CMK (cell line): ENCODE measurements around the gene TECTA.

Experiments used
- DNase-seq: peaks from one replicate; pipeline ENCODE4 v3.0.0-alpha.2; 2010; ENCODE audit warnings: low read depth

The TECTA gene

DNA sequence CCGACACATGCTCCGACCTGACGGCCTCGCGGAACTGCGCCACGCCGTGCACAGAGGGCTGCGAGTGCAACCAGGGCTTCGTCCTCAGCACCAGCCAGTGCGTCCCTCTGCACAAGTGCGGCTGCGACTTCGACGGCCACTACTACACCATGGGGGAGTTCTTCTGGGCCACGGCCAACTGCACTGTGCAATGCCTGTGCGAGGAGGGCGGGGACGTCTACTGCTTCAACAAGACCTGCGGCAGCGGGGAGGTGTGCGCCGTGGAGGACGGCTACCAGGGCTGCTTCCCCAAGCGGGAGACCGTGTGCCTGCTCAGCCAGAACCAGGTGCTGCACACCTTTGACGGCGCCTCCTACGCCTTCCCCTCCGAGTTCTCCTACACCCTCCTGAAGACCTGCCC is 26.8 kb downstream of the TECTA start:
- DNase-seq = no peak

DNA sequence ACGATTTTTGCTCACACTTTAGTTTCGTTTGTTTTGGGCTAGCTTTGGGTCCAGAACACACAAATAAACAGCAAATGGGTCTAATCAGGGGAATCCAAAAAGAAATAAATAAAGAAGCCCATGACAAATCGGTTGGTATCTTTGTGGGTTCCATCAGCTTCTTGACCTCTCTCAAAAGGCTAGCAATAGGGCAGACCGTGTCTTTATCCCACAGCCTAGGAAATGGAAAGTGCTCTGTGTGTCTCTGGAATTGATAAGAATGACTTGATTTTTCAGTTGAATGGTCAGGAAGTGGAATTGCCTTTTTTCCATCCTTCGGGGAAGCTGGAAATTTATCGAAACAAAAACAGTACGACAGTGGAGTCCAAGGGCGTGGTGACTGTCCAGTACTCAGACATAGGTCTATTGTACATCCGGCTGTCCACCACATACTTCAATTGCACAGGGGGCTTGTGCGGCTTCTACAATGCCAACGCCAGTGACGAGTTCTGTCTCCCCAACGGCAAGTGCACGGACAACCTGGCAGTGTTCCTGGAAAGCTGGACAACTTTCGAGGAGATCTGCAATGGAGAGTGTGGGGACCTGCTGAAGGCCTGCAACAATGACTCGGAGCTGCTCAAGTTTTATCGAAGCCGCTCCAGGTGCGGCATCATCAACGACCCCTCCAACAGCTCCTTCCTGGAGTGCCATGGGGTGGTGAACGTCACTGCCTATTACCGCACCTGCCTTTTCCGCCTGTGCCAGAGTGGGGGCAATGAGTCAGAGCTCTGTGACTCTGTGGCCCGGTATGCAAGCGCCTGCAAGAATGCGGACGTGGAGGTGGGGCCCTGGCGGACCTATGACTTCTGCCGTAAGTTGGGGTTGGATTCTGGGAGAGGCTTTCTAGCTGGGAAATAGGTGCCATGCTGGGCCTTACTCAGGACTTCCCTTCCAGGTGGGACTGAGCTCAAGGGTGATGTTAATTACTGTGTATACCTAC is 28.6 kb downstream of the TECTA start:
- no peak for DNase-seq

DNA sequence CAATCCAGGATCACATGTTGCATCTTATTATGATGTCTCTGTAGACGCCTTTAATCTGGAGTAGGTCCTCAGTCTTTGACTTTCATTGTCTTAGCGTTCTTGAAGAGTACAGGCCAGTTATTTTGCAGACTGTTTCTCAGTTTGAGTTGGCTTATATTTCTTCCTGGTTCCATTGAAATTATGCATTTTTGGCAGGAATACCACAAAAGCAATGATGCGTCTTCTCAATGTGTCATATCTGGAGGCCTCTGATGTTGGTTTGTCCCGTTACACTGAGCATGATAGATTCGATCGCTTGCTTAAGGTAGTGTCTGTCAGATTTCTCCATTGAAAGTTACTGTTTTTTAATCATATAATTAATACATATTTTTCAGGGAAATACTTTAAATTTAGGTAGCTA is 30.6 kb downstream of the TECTA start:
- no peak for DNase-seq

DNA sequence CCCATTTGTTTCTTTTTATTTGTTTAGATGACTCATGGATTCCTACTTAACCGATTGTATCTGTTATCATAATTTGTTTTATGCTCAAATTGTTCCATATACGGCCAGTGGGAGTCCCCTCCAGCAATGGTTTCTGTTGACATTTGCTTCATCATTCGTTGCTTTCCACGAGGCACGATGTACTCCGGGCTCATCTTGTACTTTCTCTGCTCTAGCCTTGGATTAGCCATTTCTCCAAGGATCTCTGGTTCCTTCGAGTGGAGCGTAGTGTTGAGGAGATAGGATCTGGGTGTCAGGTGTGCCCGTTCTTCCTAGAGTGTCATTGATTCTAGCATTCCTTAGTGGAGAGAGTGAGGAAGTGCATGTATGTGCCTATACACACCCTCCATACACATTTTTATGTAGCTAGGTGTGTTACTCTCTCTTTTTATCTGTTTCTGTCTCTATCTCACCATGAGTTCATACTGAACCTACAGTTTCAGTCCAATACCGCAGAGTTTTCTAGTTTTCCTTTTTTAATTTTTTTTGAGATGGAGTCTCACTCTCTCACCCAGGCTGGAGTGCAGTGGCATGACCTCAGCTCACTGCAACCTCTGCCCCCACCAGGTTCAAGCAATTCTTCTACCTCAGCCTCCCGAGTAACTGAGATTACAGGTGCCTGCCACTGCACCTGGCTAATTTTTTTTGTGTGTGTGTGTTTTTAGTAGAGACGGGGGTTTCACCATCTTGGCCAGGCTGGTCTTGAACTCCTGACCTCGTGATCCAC is 31.4 kb downstream of the TECTA start:
- no peak for DNase-seq

DNA sequence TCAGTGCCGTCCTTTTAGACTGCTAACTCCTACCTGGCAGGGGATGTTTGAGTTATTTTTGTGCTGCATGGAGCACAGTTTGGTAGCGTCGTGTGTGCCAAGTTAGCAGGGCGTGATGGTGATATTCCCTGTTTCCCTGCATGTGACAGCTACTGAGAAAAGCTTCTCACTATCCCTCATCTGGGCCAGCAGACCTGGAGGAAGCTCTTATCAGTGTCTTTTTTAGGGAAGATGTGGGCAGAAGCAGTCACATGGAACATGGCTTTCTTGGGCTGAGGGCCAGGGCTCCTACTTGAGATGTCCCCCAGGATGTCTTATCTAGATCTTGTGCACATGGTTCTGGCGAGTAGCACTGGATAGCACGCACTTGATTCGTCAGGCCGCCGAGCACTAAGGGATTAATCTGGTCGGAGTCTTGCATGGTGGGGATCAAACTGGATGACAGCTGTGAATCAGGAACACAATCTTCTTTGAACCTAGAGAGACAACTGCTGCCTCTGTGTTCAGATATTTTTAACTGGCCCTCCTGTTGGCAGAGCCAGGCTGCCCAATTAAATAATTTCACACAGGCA is 33.8 kb downstream of the TECTA start:
- peak; percentile 20 for DNase-seq

DNA sequence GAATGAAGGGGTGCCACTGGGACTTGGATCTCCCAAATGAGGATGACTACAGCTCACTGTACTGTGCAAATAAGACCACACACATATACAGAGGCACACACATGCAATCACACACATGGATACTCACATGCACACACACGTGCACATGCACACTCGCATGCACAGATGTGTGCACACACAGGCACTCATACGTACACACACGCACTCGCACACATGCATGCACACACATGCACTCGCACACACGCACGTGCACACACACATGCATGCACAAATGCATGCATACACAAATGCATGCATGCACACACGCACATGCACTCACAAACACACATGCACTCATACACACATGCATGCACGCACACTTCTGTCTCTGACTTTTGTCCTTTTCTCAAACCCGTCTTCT is 36.0 kb downstream of the TECTA start:
- DNase-seq = no peak

DNA sequence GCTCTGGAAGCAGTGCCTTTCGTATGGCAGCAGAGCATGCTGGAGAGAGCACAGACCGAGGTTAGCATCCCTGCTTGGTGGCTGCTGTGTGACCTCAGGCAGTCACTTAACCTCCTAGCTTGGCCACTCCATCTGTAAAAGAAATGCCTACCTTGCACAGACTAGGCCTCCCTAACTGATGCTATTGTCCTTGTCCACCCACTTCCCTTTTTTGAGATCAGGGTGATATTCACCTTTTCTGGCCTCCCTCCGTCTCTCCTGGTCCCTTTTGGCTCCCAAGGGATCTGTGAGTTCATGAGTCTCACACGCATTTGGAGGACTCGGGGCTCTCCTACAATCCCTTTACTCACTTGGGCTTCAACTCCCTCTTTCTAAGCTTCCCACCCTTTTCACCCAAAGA is 37.2 kb downstream of the TECTA start:
- no peak for DNase-seq

DNA sequence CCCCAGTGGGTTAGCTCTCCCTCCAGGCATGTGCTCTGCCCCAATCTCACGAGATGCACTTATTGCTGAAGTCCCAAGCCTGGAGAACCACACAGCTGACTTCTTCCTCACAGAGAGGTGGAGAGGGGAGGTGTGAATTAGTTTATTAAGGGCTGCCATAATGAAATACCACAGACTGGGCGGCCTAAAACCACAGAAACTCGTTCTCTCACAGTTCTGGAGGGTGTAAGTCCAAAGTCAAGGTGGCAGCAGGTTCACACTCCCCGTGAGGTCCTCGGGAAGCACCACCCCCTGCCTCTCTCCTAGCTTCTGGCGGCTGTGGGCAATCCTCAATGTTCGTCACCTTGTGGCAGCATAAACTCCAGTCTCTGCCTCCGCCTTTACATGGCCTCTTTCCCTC is 39.3 kb downstream of the TECTA start:
- DNase-seq = no peak

DNA sequence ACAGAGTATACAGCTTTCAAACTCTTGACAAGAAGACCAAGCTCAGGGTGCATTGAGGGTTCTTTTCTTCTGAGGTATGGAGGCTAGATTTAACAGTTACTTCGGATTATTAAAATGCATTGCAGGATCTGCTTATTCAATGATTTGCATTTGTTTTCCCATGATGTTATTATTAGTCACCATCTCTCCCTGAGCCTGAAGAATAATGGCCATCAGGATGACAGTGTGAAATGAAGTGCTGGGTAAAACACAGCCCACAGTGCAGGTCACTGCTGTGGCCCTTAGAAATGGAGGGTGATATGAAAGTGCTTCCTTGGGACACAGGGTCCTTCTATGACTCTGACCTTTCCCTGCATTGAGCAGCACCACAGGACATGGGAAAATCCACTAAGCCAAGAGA is 40.0 kb downstream of the TECTA start:
- DNase-seq = no peak

DNA sequence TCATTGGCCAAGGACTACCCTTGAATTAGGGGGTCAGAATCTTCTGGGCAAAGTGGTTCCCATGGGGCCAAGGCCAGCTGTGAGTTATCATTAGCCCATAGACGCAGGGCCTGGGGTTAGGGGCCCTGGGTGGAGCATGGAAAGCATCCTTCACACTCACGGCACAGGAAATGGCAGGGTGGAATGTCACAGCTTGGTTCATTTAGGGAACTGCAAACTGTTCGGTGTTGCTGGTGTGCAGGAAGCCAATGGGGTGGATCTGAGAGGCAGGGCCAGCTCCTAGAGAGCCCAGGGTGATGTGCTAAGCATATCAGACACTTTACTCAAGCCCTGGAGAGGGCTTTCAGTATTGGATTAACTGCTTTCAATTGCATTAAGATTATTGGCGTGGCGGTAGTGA is 42.9 kb downstream of the TECTA start:
- DNase-seq = no peak

DNA sequence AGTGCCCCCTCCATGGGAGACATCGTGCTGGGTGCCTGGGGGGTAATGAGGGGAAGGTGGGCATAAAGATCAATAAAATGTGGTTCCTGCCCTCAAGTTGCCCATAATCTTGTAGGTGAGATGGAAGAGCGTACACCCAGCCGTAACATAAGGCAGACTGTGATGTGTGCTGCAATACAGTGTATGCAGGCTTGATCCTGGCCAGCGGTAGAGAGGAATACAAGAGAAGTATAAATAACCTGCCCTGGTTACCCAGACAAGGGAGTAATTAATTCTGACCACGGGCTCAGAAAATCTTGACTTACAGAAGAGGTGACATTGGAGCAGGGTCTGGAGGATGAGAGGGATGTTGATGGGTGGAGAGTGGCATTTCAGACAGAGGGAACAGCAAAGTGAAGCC is 43.7 kb downstream of the TECTA start:
- no peak for DNase-seq

DNA sequence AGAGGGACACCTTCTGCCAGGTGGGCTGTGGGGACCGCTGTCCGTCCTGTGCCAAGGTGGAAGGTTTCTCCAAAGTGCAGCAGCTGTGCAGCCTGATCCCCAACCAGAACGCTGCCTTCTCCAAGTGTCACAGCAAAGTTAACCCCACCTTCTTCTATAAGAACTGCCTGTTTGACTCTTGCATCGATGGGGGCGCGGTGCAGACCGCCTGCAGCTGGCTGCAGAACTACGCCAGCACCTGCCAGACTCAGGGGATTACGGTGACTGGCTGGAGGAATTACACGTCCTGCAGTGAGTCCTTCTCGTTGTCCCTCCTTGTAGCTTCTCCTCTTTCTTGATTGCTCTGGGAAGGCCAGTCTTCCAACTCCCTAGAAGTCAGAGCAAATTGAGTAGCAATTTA is 44.8 kb downstream of the TECTA start:
- DNase-seq = no peak

DNA sequence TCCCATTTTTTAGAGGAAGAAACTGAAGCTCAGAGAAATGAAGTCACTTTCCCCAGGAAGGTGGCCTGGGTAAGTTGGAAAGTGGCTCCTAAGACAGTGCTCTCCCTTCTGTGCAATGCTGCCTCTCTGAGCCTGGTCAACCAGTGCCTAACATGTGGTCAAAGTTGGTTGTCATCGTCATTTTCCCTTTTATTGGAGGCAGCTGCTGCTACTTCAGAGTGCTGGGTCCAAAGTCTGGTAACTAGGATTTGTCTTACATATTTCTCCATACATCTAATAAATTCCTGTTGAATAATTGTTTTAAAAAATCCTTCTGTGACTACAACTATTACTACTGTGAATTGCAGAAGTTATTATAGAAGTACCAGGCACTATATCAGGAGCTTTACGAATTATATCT is 48.1 kb downstream of the TECTA start:
- no peak for DNase-seq

DNA sequence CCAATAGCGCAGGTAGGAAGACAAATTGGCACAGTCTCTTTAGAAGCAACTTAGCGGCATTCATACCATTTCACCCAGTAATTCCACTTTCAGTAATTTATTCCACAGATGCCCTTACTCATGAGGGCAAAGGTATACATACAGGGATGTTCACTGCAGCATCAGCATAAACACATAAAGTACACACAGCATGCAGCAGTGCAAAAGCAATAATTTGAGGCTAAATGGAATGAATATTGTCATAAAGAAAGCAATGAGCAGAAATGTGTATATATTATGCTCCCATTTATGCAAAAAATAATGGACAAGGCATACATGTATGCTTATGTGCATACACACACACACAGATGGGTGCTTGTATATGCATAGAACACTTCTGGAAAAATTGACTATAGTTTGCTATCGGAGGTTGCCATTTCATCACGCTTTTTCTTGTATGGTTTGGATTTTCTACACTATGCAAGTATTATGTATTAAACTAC is 50.2 kb downstream of the TECTA start:
- no peak for DNase-seq

DNA sequence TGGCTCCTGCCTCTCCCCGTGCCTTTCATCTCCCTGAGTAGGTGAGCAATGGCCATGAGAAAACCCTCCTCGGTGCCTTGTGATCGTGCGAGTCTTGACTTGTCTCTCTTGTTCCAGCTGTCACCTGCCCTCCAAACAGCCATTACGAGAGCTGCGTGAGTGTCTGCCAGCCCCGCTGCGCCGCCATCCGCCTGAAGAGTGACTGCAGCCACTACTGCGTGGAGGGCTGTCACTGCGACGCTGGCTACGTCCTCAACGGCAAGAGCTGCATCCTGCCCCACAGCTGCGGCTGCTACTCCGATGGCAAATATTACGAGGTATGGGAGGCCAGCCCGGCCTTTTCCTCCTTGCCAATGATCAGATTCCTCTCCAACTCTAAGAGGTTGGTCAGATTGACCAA is 51.7 kb downstream of the TECTA start:
- DNase-seq = no peak

DNA sequence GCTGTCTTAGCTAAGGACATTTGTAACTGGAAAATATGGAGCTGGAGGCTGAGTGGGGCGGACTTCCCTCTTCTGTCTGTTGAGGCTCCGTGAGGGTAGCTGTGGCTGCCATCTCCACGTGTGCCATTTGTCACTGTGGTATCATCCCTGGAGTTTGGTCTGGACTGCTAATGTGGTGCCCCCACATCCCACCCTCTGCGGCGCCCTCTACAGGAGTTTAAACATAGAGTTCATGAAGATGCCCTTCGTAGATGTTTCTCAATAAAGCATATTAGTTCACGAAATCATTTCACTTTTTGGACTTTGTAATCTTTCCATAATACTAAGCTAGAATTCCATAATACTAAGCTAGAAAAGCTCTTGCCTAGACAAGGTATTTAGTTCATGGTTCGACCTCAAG is 52.4 kb downstream of the TECTA start:
- no peak for DNase-seq

DNA sequence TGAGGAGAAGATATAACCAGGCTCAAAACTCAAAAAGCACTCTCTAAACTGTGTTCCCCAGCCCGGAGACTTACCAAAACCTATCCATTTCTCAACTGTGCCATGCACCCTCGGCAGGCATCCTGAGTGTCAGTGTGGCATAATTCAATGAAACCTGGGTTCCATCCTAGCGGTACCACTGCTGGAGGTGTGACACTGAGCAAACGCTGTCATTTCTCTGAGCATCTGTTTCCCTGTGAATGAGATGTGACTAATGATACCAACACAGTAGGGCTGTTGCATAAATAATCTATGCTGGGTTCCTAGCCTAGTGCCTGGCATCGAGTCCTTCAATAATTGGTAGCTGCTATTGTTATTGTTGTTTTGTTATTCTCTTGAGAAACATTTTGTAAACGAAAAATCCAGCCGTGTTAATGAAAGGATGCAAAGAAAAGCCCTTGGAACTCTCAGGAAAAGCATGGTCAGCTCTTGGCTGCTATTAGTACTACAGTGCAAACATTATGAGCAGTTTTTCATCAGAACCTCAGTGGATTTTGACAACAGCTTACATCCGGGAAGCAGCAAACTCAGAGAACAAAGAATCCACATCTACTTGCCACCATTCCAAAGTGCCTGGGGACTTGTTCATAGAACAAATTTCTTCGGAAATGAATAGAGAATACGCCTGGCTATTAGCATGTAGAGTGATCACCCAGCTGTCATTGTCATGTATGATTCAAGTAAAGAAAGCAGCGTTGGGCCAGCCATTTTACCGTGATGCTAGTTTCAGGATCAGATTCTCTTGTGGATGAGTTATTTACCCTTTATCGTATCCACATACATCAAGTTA is 53.7 kb downstream of the TECTA start:
- DNase-seq = no peak

DNA sequence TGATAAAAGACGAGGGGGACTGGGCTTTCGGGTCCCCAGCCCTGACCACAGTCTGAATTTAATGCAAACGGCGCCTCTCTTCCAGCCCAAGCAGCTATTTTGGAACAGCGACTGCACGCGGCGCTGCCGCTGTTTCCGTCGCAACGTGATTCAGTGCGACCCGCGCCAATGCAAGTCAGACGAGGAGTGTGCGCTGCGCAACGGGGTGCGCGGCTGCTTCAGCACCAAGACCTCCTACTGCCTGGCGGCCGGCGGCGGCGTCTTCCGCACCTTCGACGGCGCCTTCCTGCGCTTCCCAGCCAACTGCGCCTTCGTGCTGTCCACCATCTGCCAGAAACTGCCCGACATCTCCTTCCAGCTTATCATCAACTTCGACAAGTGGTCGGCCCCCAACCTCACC is 56.7 kb downstream of the TECTA start:
- DNase-seq = no peak

DNA sequence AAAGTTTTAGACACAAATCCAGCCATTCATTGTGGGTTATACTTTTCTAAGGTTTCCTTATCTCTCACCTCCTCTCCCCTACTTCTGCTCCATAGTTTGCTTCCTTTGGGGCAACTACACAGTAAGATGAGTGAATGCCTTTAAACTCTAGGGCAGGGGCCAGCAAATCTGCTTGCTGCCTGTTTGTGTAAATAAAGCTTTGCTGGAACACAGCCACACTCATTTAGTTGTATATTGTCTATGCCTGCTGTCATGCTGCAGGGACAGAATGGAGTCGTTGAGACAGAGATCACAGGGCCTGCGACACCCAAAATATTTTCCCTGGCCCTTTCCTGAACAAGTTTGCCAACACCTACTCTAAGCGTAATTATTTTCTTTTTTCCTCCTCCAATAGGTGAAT is 58.7 kb downstream of the TECTA start:
- DNase-seq = no peak

DNA sequence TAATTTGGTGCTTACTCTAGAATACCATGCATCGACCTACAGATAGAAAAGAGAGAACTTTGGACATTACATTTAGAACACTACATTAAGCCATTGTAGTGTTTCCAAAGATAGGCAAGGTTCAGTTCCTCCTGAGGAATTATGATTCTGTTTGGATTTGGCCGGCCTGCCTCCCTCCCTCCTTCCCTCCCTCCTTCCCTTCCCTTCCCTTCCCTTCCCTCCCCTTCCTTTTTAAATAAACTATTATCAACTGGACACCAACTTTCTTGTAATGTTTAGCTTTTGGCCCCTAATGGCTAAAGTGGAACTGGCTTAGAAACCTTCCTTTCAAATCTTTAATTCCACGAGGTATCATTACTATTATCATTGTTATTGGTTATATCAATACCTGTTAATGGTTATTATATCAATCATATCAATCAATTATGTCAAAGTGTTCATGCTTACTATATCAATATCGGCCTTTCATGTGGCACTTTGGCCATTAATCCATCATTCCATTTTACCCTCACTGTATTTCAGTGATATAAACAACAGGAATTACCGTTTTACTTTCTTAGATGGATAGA is 60.4 kb downstream of the TECTA start:
- DNase-seq = no peak

DNA sequence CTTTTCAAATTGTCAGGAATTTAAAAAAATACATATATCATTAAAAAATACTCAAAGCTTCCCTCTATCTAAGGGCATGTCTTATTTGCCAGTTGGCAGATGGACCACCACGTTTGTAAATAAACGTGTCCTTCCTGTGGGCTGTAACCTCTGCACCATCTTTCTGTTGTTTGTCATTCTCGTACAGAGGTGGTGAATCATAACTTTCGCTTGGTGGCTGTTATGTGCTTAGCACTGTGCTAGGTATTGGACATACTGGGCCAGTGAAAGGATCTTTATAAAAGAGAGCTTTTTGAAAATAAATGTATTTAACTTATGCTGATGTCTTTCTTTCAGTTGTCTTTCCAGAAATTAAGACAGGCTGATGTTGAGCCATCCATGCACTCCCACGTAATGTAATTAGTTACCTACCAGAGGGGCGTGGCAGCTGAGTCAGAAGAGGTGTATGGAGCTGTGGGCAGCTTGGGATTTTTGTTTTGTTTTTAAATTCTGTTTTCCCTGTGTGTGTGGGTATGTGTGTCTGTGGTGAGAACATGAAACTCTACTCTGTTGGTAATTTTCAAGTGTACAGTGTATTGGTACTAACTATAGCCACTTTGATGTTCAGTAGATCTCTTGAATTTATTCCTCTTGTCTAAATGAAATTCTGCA is 62.7 kb downstream of the TECTA start:
- DNase-seq = no peak
